ENCODE measurements around the gene HJV.
"Not testable (repeated sequence)": the region's sequence is repeated elsewhere in the genome, so short reads cannot be mapped to it uniquely, and the experiment has no call there.

HJV gene

DNA sequence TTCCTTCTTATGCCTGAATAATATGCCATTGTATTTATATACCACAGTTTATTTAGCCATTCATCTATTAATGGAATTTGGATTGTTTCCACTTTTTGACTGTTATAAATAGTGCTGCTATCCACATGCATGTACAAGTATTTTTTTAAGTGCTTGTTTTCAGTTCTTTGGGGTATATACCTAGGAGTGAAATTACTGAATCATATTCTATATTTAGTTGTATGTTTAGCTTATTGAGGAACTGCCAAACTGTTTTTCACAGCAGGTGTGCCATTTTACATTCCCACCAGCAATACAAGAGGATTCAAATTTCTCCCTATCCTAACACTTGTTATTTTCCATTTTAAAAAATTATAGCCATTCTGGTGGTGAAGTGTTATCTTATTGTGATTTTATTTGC is 7.6 kb upstream of the HJV start:
- DNase-seq (ENCODE audit: low read depth), result no peak
- TF ChIP-seq, protein P1, sequence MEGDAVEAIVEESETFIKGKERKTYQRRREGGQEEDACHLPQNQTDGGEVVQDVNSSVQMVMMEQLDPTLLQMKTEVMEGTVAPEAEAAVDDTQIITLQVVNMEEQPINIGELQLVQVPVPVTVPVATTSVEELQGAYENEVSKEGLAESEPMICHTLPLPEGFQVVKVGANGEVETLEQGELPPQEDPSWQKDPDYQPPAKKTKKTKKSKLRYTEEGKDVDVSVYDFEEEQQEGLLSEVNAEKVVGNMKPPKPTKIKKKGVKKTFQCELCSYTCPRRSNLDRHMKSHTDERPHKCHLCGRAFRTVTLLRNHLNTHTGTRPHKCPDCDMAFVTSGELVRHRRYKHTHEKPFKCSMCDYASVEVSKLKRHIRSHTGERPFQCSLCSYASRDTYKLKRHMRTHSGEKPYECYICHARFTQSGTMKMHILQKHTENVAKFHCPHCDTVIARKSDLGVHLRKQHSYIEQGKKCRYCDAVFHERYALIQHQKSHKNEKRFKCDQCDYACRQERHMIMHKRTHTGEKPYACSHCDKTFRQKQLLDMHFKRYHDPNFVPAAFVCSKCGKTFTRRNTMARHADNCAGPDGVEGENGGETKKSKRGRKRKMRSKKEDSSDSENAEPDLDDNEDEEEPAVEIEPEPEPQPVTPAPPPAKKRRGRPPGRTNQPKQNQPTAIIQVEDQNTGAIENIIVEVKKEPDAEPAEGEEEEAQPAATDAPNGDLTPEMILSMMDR (IDR thresholded peaks at IDR 0.05; ENCODE audit: control insufficient read depth, extremely low read depth, insufficient read depth), result no peak
- no peak overlapping the region for H3K4me3 ChIP-seq (ENCODE audit: low read depth, low read length)

DNA sequence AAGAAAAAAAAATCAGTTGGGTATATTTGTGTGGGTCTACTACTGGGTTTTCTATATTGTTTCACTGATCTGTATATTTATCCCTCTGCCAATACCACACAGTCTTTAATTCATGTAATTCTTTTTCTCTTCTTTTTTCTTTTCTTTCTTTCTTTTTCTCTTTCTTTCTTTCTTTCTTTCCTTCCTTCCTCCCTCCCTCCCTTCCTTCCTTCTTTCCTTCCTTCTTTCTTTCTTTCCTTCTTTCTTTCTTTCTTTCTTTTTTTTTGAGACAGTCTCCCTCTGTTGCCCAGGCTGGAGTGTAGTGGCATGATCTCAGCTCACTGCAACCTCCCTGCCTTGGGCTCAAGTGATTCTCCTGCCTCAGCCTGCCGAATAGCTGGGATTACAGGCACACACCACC is 5.1 kb upstream of the HJV start:
- not testable (repeated sequence) for DNase-seq (ENCODE audit: low read depth); H3K4me3 ChIP-seq (ENCODE audit: low read depth, low read length)

DNA sequence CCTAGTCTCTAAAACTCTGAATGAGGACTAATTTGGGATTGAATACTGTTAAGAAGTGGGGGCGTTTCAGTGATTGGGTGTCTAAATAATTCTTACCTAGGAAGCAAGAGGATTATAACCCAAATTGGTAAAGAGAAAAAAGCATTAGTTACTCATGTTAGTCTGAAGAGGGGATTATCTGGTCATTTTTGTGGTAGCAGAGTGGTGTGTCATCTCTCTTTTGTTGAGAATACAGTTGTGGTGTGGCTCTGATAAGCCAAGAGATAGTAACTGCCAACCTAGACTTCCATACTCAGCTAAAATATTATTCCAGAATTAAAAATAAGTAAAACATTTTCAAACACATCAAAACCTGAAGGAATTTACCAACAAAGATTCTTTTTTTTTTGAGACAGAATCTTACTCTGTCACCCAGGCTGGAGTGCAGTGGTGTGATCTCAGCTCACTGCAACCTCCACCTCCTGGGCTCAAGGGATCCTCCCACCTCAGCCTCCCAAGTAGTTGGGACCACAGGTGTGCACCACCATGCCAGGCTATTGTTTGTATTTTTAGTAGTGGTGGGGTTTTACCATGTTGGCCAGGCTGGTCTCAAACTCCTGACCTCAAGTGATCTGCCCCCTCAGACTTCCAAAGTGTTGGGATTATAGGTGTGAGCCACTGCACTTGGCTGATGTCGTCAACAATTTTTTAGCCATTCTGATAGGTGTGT is 4.4 kb upstream of the HJV start:
- not testable (repeated sequence) for DNase-seq (ENCODE audit: low read depth); H3K4me3 ChIP-seq (ENCODE audit: low read depth, low read length)

- no peak overlapping the region for H3K4me3 ChIP-seq (ENCODE audit: low read depth, low read length)
- no peak for DNase-seq (ENCODE audit: low read depth)
- TF ChIP-seq, protein P1 (IDR thresholded peaks at IDR 0.05; ENCODE audit: control insufficient read depth, extremely low read depth, insufficient read depth), result no peak
Observed at GRCh38 chr1:146022403-146023127, 1.0 kb upstream of the HJV start.

DNA sequence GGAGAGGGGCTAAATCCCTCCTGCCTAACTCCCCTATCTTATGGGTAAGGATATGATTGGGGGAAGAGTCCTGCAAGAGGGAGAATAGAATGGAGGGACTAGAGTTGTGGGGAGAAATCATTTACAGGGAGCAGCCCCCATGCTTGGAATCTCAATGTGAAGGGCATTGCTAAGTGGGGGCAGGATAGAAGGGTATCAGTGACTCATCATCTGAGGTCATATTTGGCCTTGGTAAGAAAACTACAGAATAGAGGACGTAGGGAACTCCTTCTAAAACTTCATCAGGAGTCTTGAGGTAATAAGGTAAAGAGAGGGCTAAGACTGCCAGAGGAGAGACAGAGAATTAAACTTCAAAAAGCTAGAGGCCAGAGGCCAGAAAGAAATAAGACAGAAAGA is 487 bp downstream of the HJV start:
- H3K4me3 ChIP-seq (ENCODE audit: low read depth, low read length), result no peak overlapping the region
- TF ChIP-seq, protein P1 (IDR thresholded peaks at IDR 0.05; ENCODE audit: control insufficient read depth, extremely low read depth, insufficient read depth), result no peak
- no peak for DNase-seq (ENCODE audit: low read depth)

GRCh38 chr1:146020058-146021049 is 1.2 kb downstream of the HJV start:
- DNase-seq (ENCODE audit: low read depth), result no peak
- TF ChIP-seq, protein P1 (IDR thresholded peaks at IDR 0.05; ENCODE audit: control insufficient read depth, extremely low read depth, insufficient read depth), result no peak
- H3K4me3 ChIP-seq (ENCODE audit: low read depth, low read length), result no peak overlapping the region

DNA sequence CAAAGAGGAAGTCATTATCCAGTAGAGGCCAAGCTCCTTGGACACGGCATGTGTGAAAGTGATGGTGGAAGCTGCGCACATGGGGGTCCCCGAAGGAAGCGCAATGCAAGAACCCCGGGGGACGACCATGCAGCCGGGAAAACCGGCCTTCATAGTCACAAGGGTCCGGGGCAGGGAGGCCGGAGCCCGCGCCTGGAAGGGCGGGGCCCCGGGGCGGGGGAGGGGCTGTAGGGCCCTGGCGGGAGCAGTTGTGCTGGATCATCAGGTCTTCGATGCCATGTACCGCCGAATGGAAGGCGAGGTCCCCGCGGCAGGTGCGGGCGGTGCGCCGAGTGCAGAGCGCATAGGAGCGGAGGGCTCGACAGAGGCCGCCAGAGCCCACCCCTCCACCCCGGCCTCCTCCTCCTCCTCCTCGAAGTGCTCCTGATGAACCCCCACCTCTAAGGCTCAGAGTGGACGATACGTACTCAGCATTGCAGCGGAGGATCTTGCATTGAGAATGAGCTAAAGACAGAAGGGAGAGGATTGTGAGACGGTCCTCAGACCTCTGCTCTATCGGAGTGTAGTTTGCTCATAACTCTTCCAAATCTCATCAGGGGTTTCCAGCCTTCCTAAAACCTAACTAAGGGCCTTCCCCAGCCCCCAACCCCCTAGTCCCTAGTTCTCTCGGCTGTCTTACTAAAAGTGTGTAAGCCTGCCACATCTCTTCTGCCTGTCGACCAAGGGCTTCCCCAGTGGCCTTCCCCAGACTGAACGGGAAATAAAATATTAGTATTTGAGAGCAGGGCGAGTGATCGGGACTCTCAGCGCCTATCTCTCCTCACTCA is 2.1 kb downstream of the HJV start:
- no peak overlapping the region for H3K4me3 ChIP-seq (ENCODE audit: low read depth, low read length)

More for the DNA sequence above, 2.1 kb downstream of the HJV start:
- DNase-seq (ENCODE audit: low read depth), result no peak
- TF ChIP-seq, protein P1 (IDR thresholded peaks at IDR 0.05; ENCODE audit: control insufficient read depth, extremely low read depth, insufficient read depth), result no peak
